GM12892 (cell line): ENCODE results near the gene FADS6.
A peak's percentile ranks its signal among the peaks of the same experiment; 100 is the strongest.
"Not testable (repeated sequence)": the region's sequence is repeated elsewhere in the genome, so short reads cannot be mapped to it uniquely, and the experiment has no call there.

Experiments used
- DNase-seq: peaks from one replicate; pipeline ENCODE4 v3.0.0; 2011; ENCODE audit not compliant: insufficient read length
- FAIRE-seq: peaks from 2 replicates; lab custom pipeline; 2011; peaks lifted over from hg19 to GRCh38; lab: Jason Lieb, UNC
- POLR2A ChIP-seq: IDR thresholded peaks from 2 replicates; pipeline ENCODE4 v1.6.1; 2011; ENCODE audit warnings: low read depth, low read length, control low read depth
- POLR2AphosphoS5 ChIP-seq: IDR thresholded peaks from 2 replicates; pipeline ENCODE4 v1.6.1; 2011; ENCODE audit warnings: low read depth, low read length, control low read depth
- TAF1 ChIP-seq: IDR thresholded peaks from 2 replicates; pipeline ENCODE4 v1.6.1; 2011; ENCODE audit warnings: low read depth, mild to moderate bottlenecking, control low read depth, low read length, borderline replicate concordance

FADS6 gene

DNA sequence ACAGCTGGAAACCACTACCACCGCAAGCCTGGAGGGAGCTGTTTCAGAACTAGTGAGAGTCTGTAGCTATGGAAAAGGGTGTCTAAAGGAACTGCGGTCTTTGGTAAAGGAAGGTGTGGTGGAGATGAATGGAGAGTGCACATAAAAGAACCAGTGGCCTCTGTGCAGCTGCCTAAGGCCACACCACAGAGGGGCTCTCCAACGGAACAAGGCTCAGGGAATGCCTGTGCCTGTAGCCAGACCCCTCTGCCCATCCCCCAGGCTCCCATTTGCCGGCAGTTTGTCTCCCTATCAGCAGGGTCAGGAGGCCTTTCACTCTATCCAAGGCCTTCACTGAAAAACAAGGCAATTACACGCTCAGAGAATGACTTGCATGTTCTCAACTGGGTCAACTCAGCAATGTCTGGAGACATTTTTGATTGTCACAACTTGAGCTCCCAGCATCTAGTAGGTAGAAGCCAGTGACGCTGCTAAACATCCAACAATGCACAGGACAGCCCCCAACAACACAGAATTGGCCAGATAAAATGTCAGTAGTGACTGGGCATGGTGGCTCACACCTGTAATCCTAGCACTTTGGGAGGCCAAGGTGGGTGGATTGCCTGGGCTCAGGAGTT is 17.3 kb downstream of the FADS6 start:
- TF ChIP-seq POLR2A = no peak
- no peak for TF ChIP-seq TAF1
- no peak for TF ChIP-seq POLR2AphosphoS5
- no peak for DNase-seq
- FAIRE-seq = no peak

DNA sequence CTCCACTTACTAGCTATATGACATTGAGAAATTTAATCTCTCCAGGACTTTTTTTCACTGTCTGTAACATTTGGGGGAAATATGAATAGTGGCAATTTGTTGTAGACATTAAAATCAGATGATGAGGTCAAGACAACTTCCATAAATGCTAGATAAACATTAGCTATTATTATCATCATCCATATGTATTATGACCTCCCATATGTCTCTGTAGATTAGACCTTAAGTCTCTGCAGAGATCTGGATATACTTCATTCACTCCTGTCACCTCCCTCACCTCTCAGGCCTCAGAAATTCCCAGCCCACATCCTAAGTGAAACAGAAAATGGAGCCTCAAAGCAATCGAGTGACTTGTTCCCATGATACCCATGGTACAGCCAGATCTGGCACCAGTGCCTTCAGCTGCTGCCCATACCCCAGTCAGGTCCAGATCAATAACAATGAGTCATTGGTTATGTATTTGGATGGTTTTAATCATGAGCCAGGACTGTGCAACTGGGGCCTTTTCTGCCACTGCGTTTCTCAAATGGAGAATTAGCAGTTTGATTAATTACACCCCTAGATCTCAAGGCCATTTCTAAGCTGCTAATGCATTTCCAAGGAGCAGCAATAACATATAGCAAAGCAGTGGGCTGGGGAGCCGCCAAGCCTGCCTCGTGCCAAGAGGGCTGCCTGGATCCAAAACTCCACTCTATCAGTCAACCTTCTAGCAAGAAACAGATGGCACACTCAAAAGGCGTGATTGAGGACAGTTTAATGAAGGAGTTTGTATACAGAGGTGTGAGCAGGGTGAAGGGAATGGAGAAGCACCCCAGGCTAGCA is 18.1 kb downstream of the FADS6 start:
- no peak for FAIRE-seq
- TF ChIP-seq POLR2AphosphoS5 (no peak), POLR2A (no peak), TAF1 (no peak)

GRCh38 chr17:74874615-74875037 is 18.8 kb downstream of the FADS6 start:
- FAIRE-seq (no peak), DNase-seq (no peak)
- TF ChIP-seq POLR2A (no peak), POLR2AphosphoS5 (no peak), TAF1 (no peak)

More for the DNA sequence above, 18.1 kb downstream of the FADS6 start:
- no peak for DNase-seq

- no peak for TF ChIP-seq POLR2A
- no peak for TF ChIP-seq TAF1
- TF ChIP-seq POLR2AphosphoS5 = no peak
- FAIRE-seq (no peak), DNase-seq (no peak)
Measured at GRCh38 chr17:74873874-74874614, 19.4 kb downstream of the FADS6 start.

- TF ChIP-seq TAF1 = peak; percentile 88; the same call in 1 of the 2 replicates
- peak; percentile 93 for TF ChIP-seq POLR2A
- peak; percentile 93 for TF ChIP-seq POLR2AphosphoS5
- peak; percentile 94 for FAIRE-seq
- peak; percentile 98 for DNase-seq
Measured at GRCh38 chr17:74873037-74873873, 20.2 kb downstream of the FADS6 start.

- no peak for FAIRE-seq
Measured at GRCh38 chr17:74872313-74873036, 21.0 kb downstream of the FADS6 start, which contains the start of gene FDXR. Gene FDXR, minus strand, starts transcription at chr17:74872994. Its CDS starts 50 bp downstream, at chr17:74872944.

DNA sequence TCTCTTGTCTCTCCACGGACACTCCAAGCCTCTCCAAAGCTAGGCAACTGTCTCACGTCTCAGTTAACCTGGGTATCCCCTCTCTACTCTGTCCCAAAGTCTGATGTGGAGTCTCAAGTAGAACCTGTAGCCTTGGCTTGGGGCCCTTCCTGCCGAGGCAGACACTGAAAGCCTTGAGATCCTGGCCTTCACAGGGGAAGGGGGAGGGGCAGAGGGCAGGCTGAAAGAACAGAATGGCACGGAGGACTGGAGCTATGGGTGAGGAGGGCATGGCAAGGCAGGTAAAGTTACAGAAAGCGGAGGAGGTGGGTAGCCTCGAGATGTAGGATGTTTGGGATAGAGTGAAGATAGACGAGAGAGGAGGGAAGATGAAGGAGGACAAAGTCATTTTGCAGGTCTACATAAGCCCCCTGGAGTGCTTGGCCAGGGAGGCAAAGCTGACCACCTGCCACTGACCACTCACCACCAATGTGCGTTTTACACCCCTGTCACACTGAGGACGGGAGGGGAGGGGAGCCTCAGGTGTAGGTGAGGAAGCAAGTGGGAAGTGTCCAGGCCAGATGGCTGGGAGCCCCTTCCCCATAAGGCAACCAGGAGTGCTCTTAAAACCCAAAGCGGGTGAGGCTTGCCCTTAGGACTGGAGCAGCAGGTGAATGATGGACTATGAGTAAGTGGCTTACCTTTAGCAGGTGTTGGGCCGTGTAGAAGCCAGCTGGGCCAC is 21.9 kb downstream of the FADS6 start:
- TF ChIP-seq POLR2A (no peak), POLR2AphosphoS5 (no peak), TAF1 (no peak)
- FAIRE-seq = no peak
- DNase-seq = no peak

More at GRCh38 chr17:74872313-74873036, 21.0 kb downstream of the FADS6 start, which contains the start of gene FDXR:
- TF ChIP-seq TAF1 (peak; percentile 91), POLR2AphosphoS5 (peak; percentile 53; the same call in 1 of the 2 replicates), POLR2A (peak; percentile 79)
- no peak for DNase-seq

DNA sequence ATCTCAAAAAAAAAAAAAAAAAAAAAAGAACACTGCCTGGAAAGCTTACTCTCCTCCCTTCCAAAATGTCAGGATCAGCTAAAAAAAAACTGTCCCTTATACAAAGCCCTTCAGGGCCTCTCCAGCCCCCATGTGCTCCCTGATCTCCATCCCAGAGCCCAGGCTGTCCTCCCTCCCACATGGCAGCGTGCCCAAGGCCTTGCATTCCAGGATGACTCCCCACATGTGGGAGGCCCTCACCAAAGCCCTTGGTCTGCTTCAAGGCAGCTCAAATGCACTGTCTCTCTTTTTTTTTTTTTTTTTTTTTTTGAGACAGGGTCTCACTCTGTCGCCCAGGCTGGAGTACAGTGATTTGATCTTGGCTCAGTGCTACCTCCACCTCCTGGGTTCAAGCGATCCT is 22.9 kb downstream of the FADS6 start:
- no peak for FAIRE-seq
- no peak for DNase-seq

GRCh38 chr17:74870028-74870427 is 23.4 kb downstream of the FADS6 start:
- not testable (repeated sequence) for FAIRE-seq, DNase-seq

More for the DNA sequence above, 22.9 kb downstream of the FADS6 start:
- no peak for TF ChIP-seq POLR2A
- no peak for TF ChIP-seq TAF1
- no peak for TF ChIP-seq POLR2AphosphoS5
